Gastrocnemius medialis (tissue), 4 donors: ENCODE data around the gene DNAJC28. TPM values are rescaled to one million over a fixed set of nuclear protein-coding genes. Genes with fewer than 3 reads are reported as not detected.

Experiments
- ATAC-seq, 2 donors: fragments of 150-250 bp; one replicate each; pipeline ENCODE4 v1.9.1; 2016
- DNase-seq, 2 donors: peaks; one replicate each; pipeline ENCODE4 v3.0.0-alpha.2; 2019
- H3K27ac ChIP-seq, 4 donors: fragments of 200-600 bp; sonication (generic); 1 replicate in 1 of 4; 2 replicates in 3 of 4; pipeline ENCODE4 v1.5.1; 2016 to 2018; ENCODE audit warnings: mild to moderate bottlenecking in 2 of 4, moderate library complexity in 1 of 4
- H3K27me3 ChIP-seq, 3 donors: fragments of 200-600 bp; sonication (generic) in 2 of 3; 1 replicate in 1 of 3; 2 replicates in 2 of 3; pipeline versions ENCODE4 v1.5.1 to v1.6.0; 2016 to 2019; ENCODE audit warnings: mild to moderate bottlenecking in 1 of 3, moderate library complexity in 1 of 3
- H3K36me3 ChIP-seq, 2 donors: fragments of 200-600 bp; sonication (generic) in 1 of 2; one replicate each; pipeline ENCODE4 v1.5.1; 2017 to 2018
- H3K4me1 ChIP-seq, 2 donors: fragments of 200-600 bp; sonication (generic) in 1 of 2; one replicate each; pipeline ENCODE4 v1.5.1; 2016 to 2017; ENCODE audit warnings: mild to moderate bottlenecking in 2 of 2
- H3K4me3 ChIP-seq, 4 donors: fragments of 200-600 bp; sonication (generic) in 3 of 4; 1 replicate in 1 of 4; 2 replicates in 3 of 4; pipeline ENCODE4 v1.5.1; 2016 to 2019; ENCODE audit warnings: mild to moderate bottlenecking in 2 of 4
- H3K9me3 ChIP-seq, 3 donors: fragments of 200-600 bp; sonication (generic) in 2 of 3; 1 replicate in 1 of 3; 2 replicates in 2 of 3; pipeline ENCODE4 v1.5.1; 2016 to 2019
- POLR2A ChIP-seq, 2 donors: fragments of 450-650 bp; IDR thresholded peaks; one replicate each; pipeline ENCODE4 v1.6.1; 2017; ENCODE audit warnings: antibody characterized with exemption in 2 of 2, mild to moderate bottlenecking in 2 of 2, moderate library complexity in 2 of 2
- in situ Hi-C, 4 donors: fragments of 200-750 bp; cut with MboI; loops; one replicate each; pipeline versions ENCODE4 v1.15.0 to v1.8.0; 2017; ENCODE audit warnings: low sequenced_read_pairs in 4 of 4
- intact Hi-C: fragments of 100-400 bp; cut with DNase I; formaldehyde crosslinking; loops from one replicate; pipeline ENCODE4 v1.15.1; 2023; ENCODE audit warnings: low total_unique reads
- total RNA-seq, 4 donors: library from RNA; depleted of rRNA; stranded (reverse); fragments of >200 nt; gene quantifications; one replicate each; pipeline versions ENCODE4 v1.1.0 to v1.2.3, GENCODE V29; 2016
- TF ChIP-seq, protein P1 (sequence below), 5 experiments: fragments of 450-650 bp in 3 of 5; fragments of 200-600 bp in 2 of 5; sonication (generic) in 2 of 5; IDR thresholded peaks in 4 of 5; conservative IDR thresholded peaks in 1 of 5; 1 replicate in 4 of 5; 2 replicates in 1 of 5; pipeline ENCODE4 v1.5.1; 2016 to 2019; ENCODE audit warnings: antibody characterized with exemption in 5 of 5, mild to moderate bottlenecking in 3 of 5, moderate library complexity in 3 of 5

Gene DNAJC28
- total RNA-seq, 4 donors from 2014 or later, result 1.5 to 3.4 (median 2.5) TPM

GRCh38 chr21:33518899-33519298 is 27.4 kb upstream of the DNAJC28 start:
- peaks cover 0 to 72% of the 10 kb centered on the region in 2 donors for H3K36me3 ChIP-seq
- DNase-seq, result no peak
- no peak overlapping the region for H3K4me3 ChIP-seq
- in situ Hi-C loops (loop anchor here in 1 of 4 donors (25.0 kb wide), 1 partner anchor 107 kb away; the partner anchor contains the start of gene IFNGR2), intact Hi-C loops (no loop called here)
- H3K9me3 ChIP-seq, result no peaks in the 10 kb centered on the region
- H3K27ac ChIP-seq, result no peak overlapping the region
- H3K27me3 ChIP-seq, result no peaks in the 10 kb centered on the region
- H3K4me1 ChIP-seq, result no peaks in the 10 kb centered on the region
- TF ChIP-seq POLR2A (IDR thresholded peaks at IDR 0.05), result no peak
- TF ChIP-seq, protein P1, sequence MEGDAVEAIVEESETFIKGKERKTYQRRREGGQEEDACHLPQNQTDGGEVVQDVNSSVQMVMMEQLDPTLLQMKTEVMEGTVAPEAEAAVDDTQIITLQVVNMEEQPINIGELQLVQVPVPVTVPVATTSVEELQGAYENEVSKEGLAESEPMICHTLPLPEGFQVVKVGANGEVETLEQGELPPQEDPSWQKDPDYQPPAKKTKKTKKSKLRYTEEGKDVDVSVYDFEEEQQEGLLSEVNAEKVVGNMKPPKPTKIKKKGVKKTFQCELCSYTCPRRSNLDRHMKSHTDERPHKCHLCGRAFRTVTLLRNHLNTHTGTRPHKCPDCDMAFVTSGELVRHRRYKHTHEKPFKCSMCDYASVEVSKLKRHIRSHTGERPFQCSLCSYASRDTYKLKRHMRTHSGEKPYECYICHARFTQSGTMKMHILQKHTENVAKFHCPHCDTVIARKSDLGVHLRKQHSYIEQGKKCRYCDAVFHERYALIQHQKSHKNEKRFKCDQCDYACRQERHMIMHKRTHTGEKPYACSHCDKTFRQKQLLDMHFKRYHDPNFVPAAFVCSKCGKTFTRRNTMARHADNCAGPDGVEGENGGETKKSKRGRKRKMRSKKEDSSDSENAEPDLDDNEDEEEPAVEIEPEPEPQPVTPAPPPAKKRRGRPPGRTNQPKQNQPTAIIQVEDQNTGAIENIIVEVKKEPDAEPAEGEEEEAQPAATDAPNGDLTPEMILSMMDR (IDR thresholded peaks at IDR 0.05 in 4 of 5, conservative IDR thresholded peaks at IDR 0.05 in 1 of 5), result no peak
- ATAC-seq, result no peak

DNA sequence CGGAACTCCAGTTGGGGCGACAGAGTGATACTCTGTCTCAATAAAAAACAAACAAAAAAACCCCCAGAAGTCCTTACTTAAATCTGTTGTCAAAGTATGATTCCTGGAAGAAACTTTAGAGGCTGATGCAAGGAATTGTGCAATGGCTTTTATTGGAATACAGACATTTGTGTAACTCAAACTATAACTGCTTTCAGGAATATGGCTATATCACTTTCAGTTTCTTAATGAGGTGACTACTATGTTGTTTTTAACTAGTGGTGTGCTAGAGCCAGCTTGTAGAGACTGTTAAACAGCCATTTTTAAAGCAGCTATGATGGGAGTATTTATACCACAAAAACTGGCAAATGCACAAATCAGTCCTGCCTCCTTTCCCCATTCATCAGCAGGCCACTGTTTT is 22.7 kb upstream of the DNAJC28 start:
- Histone ChIP-seq H3K27me3 (no peaks in the 10 kb centered on the region), H3K4me1 (no peaks in the 10 kb centered on the region), H3K4me3 (no peak overlapping the region), H3K27ac (no peak overlapping the region), H3K36me3 (peaks cover 3 to 99% of the 10 kb centered on the region in 2 donors), H3K9me3 (no peaks in the 10 kb centered on the region)
- no peak for DNase-seq
- intact Hi-C loops, result no loop called here
- in situ Hi-C loops, result loop anchor here in 1 of 4 donors (25.0 kb wide), 1 partner anchor 102 kb away; the partner anchor contains the start of gene IFNGR2
- ATAC-seq, result peak in 1 of 2 donors; percentile 30
- TF ChIP-seq, protein P1 (IDR thresholded peaks at IDR 0.05 in 4 of 5, conservative IDR thresholded peaks at IDR 0.05 in 1 of 5), result no peak
- no peak for TF ChIP-seq POLR2A (IDR thresholded peaks at IDR 0.05)

DNA sequence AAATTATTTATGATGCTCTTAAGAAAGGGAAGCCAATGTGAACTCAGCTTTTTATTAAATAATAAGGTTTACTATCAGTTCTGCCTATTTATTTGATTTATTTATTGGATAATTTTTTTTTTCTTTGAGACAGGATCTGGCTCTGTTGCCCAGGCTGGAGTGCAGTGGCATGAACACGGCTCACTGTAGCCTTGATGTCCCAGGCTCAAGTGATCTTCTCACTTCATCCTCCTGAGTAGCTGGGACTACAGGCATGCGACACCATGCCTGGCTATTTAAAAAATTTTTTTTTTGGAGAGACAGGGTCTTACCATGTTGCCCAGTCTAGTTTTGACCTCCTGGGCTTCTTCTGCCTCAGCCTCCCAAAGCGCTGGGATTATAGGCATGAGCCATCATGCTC is 21.0 kb upstream of the DNAJC28 start:
- in situ Hi-C loops (loop anchor here in 1 of 4 donors (25.0 kb wide), 1 partner anchor 100 kb away; the partner anchor contains the start of gene IFNGR2), intact Hi-C loops (no loop called here)
- DNase-seq (no peak), ATAC-seq (no peak)
- H3K27me3 ChIP-seq, result no peaks in the 10 kb centered on the region
- H3K9me3 ChIP-seq, result no peaks in the 10 kb centered on the region
- H3K4me3 ChIP-seq, result no peak overlapping the region
- TF ChIP-seq, protein P1 (IDR thresholded peaks at IDR 0.05 in 4 of 5, conservative IDR thresholded peaks at IDR 0.05 in 1 of 5), result no peak
- TF ChIP-seq POLR2A (IDR thresholded peaks at IDR 0.05), result no peak
- H3K36me3 ChIP-seq, result peaks cover 3 to 91% of the 10 kb centered on the region in 2 donors
- no peak overlapping the region for H3K27ac ChIP-seq
- H3K4me1 ChIP-seq, result no peaks in the 10 kb centered on the region

DNA sequence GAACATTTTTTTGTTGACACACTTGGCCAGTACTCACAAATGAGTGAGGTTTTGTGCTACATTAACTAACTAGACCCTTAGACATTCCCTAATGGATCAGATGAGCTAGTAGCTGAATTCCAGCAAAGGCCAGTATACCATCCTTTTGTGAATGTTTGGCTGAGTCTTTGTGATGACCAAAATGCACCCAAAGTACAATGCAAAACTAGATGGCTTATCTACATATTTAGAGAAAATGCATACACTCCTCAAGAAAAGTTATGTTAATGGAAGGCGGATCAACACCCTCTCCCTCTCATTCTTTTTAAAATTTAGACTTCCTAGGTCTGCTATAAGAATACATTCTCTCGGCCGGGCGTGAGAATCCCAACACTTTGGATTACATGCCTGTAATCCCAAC is 20.1 kb upstream of the DNAJC28 start:
- no peak for ATAC-seq
- intact Hi-C loops, result no loop called here
- H3K36me3 ChIP-seq, result peaks cover 3 to 89% of the 10 kb centered on the region in 2 donors

More for the DNA sequence above, 20.1 kb upstream of the DNAJC28 start:
- TF ChIP-seq, protein P1 (IDR thresholded peaks at IDR 0.05 in 4 of 5, conservative IDR thresholded peaks at IDR 0.05 in 1 of 5), result no peak
- TF ChIP-seq POLR2A (IDR thresholded peaks at IDR 0.05), result no peak
- H3K4me1 ChIP-seq, result no peaks in the 10 kb centered on the region
- H3K27me3 ChIP-seq, result no peaks in the 10 kb centered on the region
- H3K4me3 ChIP-seq, result no peak overlapping the region
- no peaks in the 10 kb centered on the region for H3K9me3 ChIP-seq
- DNase-seq, result no peak
- H3K27ac ChIP-seq, result no peak overlapping the region
- in situ Hi-C loops, result loop anchor here in 1 of 4 donors (25.0 kb wide), 1 partner anchor 99 kb away; the partner anchor contains the start of gene IFNGR2
